Frontal cortex (tissue), 4 donors: ENCODE results near the gene NOC2L. TPM values are rescaled to one million over a fixed set of nuclear protein-coding genes. Genes with fewer than 3 reads are reported as not detected.
"Not testable (repeated sequence)": the region's sequence is repeated elsewhere in the genome, so short reads cannot be mapped to it uniquely, and the experiment has no call there.

Experiments
- DNase-seq, 2 donors: peaks; one replicate each; pipeline ENCODE4 v3.0.0; 2012; ENCODE audit warnings: low spot score in 2 of 2
- FAIRE-seq: peaks from 2 replicates; lab custom pipeline; 2012; peaks lifted over from hg19 to GRCh38; lab: Jason Lieb, UNC
- total RNA-seq: library from RNA; depleted of rRNA; stranded (reverse); fragments of >200 nt; gene quantifications from one replicate; pipeline ENCODE4 v1.2.3, GENCODE V29; 2014
- donor health status: control.
- donor health status: control.
- donor health status: control.

NOC2L gene
- total RNA-seq, 1 donor from 2014 or later = 67.3 TPM

DNA sequence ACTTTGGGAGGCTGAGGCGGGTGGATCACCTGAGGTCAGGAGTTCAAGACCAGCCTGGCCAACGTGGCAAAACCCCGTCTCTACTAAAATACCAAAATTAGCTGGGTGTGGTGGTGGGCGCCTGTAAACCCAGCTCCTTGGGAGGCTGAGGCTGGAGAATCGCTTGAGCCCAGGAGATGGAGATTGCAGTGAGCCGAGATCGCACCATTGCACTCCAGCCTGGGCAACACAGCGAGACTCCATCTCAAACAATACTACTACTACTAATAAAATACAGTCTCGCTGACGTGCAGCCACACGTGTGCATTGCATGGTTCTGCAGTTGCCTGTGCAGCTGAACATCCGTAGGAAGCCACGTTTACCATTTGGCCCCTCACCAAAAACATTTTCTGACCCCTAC is 12.2 kb downstream of the NOC2L start:
- not testable (repeated sequence) for DNase-seq, FAIRE-seq

DNA sequence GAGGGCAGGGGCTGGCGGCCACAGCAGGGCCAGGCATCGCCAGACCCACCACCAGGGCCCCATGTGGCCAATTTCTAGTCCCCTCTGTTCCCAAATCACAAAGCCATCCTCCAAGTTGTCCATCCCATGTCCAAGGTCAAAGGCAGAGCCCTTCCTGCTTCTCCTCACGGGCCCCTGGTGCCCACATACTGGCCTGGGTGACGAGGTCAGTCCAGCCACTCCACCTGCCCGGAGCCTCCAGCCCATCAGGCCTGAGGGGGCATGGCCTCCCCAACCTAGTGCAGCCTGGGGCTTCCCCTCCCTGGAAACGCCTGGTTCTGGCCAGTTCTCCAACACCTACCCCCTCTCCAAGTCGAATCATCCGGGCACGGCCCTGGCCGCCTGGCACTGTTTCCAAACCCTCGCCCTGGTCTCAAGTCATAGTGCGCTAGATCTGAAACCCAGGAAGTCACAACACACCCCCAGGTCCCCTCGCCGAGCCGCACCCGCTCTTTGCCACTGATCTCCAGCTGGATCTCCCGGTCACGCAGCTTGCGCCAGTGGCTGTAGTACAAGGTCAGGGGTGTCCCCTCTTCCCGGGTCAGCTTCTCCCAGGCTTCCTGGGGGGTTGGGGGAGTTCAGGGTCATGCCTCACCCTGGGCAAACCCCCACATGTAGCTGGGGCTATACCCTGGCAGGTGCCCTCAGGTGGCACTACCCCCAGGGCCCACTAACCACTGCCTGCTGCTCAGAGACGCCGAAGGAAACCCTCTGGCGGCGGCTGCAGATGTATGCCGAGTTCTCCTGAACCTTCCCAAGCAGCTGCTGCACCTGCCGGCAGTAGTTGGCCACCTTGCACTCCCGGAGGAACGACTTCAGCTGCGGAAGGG is 13.1 kb downstream of the NOC2L start:
- DNase-seq (no peak), FAIRE-seq (no peak)

DNA sequence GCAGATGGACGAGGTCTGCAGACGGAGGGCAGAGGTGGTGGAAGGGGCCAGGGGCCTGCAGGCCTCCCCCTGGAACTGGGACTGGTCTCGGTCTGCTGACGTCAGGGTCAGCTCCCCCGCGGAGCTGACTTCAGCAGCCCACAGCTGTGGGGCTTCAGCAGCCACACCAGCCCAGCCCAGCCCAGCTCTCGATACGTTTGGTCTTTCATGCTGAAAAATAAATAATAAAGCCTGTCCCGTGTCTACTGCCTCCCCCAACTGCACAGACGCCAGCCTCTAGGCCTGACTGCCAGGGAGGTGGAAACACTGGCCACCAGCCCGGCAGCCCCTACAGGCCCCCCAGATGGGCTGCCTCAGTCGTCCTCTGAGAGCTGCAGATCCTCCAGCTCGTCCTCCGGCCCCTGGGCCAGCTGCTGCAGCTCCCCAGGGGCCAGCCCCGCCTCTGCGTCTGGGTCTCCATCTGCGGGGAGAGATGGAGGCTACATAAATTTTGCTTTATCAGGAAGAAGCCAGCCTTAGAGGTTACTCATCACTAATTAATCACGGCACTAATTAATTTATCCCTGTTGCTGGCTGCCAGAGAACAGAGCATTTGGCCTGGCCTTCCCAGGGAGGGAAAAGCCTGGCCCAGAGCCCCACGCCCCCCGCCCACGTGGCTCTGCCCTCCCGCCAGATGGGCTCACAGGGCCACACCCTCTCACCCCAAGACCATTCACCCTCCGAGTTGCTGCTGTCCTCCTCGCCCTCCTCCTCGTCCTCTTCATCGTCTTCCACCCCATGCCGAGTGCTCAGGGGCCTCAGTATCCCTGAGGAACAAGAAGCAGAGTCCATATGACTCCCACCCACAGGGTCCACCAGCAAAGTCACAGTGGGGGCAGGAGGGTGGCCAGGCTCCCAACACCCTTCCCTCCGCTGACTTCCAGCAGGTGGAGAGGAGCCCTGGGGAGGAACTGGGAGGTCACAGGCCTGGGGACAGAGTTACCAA is 14.4 kb downstream of the NOC2L start:
- FAIRE-seq = no peak
- no peak for DNase-seq

DNA sequence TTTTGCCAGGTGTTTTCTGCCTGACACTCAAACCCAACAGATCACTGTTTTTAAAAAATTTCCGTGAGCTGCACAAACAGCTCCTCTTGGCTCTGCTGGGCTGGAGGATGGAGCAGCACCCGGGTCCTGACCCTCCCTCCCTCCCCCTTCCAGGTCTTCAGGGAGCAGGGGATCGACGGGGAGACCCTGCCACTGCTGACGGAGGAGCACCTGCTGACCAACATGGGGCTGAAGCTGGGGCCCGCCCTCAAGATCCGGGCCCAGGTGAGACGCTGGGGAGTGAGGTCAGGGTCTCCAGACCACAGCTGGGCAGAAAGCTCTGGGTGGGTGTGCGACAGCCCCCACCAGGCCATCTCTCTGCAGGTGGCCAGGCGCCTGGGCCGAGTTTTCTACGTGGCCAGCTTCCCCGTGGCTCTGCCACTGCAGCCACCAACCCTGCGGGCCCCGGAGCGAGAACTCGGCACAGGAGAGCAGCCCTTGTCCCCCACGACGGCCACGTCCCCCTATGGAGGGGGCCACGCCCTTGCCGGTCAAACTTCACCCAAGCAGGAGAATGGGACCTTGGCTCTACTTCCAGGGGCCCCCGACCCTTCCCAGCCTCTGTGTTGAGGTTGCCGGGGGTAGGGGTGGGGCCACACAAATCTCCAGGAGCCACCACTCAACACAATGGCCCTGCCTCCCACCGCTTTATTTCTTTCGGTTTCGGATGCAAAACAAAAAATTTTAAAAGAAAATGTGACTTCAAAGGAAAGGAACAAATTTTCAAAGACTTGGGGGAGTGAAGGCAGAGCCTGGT is 15.3 kb downstream of the NOC2L start:
- no peak for DNase-seq
- FAIRE-seq = no peak

DNA sequence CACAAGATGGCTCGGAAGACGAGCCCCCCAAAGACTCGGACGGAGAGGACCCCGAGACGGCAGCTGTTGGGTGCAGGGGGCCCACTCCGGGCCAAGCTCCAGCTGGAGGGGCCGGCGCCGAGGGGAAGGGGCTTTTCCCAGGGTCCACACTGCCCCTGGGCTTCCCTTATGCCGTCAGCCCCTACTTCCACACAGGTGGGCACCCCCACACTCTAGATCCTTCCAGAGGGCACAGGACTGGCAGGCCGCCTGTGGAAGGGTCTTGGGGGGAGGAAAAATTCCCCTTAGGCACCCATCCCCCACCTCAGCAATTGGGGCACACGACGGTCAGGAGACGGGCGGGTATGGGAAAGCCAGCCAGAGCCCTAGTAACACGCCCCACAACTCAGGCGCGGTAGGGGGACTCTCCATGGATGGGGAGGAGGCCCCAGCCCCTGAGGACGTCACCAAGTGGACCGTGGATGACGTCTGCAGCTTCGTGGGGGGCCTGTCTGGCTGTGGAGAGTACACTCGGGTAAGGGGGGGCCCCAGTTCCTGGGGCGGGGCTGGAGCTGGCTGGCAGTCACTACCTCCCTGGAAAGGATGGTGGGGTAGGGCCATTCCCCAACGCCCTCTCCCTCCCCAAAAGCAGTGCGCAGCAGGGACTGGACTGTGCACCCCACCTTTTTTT is 16.1 kb downstream of the NOC2L start:
- DNase-seq (no peak), FAIRE-seq (no peak)

DNA sequence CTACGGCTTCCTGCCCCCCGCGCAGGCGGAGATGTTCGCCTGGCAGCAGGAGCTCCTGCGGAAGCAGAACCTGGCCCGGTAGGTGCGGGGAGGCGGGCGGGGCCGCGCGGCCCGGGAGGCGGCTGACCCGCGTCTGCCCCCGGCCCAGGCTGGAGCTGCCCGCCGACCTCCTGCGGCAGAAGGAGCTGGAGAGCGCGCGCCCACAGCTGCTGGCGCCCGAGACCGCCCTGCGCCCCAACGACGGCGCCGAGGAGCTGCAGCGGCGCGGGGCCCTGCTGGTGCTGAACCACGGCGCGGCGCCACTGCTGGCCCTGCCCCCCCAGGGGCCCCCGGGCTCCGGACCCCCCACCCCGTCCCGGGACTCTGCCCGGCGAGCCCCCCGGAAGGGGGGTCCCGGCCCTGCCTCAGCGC is 16.6 kb downstream of the NOC2L start:
- FAIRE-seq (no peak), DNase-seq (no peak)

DNA sequence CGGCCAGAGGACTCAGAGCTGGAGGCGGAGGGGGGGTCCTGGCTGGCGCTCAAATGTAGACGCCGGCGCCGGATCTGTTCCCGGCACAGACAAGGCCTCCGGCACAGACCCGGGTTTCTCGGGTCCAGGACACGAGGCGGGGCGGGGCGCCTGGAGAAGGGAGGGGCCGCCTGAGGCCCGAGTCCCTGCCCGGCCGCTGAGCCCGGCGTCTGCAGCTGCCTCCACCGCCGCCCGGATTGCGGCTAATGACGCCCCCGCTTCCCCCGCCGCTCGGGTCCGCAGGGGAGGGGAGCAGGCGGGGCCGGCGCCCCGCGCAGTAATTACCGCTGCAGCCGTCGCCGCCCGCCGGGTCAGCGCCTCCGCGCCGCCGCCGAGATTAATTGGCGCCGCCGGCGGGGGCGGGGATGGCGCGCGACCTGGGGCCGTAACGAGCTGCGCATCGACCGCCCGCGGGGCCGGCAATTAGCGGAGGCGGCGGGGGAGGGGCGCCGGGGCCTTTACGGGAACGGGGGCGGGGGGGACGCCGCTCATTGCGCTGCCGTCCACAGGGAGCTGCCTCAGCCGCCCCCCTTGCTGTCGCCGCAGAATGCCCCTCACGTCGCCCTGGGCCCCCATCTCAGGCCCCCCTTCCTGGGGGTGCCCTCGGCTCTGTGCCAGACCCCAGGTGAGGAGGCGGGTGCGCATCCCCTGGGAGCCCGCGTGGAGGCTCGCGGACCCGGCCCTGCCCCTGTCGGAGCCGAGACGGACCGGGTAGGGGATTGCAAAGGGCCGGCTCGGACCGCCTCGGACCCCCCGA is 17.3 kb downstream of the NOC2L start:
- DNase-seq (peak; percentile 71 to 76), FAIRE-seq (no peak)

DNA sequence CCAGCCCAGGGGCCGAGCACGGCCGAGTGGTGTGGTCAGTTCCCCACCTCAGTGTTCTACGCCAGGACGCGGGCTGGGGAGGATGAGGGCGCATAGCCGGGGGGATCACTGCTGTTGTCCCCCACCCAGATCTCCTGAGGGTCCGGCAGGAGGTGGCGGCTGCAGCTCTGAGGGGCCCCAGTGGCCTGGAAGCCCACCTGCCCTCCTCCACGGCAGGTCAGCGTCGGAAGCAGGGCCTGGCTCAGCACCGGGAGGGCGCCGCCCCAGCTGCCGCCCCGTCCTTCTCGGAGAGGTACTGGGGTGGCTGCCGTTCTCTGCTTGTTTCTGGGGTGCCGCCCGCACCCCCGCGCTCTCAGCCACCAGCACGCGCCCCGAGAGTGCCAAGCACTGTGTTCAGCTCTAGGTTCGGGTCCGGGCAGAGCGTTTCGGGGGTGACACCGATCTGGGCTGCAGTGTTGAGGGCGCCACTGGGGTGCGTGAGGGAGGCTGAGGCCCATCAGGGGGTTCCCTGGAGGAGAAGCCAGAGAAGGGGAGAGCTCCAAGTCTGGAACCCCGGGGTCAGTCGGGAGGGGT is 18.0 kb downstream of the NOC2L start:
- DNase-seq (no peak), FAIRE-seq (no peak)

DNA sequence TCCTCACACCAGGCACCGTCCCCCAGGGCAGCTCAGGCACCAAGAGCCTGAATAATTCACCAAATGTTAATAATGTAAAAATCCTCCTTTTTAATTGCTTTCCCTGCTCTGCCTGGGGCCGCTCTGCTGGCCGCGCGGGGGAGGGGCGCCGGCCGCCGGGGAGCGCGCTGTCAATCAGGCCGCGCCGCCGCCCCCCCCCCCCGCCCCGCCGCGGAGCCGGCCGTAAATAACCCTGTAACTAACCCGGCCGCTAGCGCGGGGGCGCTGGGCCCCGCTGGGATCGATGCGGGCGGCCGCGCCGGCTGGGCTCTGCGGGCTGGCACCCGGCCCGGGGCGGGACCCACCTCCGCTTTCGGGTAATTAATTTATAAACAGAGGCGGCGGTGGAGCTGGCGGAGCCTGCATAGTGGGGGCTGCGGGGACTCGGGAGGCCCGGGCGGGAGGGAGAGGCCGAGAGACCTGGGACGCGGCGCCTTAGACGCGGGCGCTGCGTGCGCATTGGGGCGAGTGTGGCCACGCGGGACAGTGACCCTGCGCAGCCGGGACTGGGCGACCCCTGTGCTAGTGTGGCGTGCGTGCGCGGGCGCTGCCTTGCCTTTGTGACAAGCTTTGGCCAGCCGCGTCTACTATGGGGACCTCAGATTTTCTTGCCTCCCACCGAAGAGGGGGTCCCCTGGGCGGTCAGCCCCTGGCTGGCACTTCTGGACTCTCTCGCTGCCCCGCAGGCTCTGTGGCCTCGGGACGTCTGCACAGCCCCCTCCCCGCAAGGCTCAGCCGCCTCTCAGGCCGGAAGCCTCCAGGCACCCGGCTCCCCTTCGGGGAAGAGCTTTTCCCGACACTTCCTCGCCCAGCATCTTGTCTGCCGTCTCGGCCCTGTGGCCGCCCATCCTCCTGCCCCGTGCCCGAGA is 18.7 kb downstream of the NOC2L start:
- FAIRE-seq = no peak
- DNase-seq = peak; percentile 85 to 91

DNA sequence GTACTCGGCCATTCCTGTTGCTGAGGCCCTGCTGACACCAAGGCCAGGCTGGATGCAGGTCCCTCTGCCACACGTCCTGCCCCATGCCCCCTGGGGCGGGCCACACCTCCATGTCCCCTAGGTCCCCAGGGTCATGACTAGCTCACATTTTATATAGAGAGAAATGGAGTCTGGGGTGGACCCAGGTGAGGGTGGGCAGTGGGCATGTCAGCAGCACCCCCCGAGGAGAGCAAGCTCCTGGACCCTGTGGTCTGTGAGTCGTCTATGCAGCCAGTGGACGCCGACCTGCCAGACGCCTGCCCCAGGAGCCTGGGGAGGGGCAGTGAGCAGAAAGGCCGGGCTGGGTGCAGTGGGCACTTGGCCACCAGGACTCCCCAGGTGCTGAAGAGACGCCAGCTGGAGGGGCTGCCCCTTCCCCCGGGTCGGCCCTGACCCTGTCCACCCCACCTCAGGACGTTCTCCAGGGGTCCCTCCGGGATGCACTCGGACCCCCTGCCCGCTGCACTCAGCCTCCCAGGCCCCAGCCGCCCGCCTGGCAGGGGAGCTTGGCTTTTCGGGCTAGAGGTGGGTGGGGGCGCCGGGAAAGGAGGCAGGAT is 19.4 kb downstream of the NOC2L start:
- FAIRE-seq (no peak), DNase-seq (no peak)

DNA sequence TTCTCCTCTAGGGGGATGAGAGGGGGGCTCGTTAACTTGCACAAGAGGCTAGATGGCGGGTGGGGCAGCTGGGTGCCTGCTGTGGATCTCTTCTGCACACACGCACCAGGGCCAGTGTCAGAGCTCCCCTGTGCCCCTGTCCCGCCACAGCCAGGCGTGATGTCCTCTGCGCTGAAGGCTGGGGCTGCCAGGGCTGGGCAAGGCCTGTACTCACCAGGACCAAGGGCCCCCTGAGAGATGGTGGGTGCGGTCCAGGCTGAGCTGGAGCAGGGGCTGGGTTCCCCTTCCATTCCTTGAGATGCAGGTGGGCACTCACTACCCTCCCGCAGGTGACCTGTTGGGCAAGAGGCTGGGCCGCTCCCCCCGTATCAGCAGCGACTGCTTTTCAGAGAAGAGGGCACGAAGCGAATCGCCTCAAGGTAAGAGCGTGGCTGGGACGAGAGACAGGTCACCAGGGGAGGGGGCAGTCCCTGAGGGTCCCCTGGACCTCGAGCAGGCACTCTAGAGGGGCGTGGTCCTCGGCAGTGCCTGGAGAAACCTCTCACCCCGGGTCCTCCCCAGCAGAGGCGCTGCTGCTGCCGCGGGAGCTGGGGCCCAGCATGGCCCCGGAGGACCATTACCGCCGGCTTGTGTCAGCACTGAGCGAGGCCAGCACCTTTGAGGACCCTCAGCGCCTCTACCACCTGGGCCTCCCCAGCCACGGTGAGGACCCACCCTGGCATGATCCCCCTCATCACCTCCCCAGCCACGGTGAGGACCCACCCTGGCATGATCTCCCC is 20.2 kb downstream of the NOC2L start:
- FAIRE-seq = no peak
- no peak for DNase-seq

DNA sequence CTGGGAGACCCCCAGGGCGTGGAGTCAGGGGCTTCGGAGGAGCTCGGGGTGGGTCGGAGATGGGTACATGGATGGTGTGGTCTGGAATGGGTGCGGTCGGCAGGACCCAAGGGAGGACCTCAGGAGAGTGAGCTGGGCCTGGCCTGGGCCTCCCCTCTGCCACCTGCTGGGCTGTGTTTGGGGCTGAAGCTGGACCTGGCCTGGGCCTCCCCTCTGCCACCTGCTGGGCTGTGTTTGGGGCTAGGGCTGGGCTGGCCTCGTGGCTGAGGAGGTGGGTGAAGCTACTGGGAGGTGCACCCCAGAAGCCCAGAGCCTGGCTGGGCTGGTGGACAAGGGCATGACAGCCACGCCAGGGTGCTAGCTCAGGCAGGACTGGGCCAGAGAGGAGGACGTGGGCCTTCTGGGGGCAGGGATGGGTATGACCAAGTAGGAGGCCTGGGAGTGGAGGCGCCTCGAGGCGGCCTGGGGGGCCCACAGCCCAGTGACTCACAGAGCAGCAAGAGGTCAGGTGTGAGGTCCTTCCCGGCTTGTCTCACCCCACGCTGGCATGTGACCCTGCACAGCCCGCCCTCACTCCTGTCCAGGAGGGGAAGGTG is 20.9 kb downstream of the NOC2L start:
- no peak for FAIRE-seq
- DNase-seq = no peak

DNA sequence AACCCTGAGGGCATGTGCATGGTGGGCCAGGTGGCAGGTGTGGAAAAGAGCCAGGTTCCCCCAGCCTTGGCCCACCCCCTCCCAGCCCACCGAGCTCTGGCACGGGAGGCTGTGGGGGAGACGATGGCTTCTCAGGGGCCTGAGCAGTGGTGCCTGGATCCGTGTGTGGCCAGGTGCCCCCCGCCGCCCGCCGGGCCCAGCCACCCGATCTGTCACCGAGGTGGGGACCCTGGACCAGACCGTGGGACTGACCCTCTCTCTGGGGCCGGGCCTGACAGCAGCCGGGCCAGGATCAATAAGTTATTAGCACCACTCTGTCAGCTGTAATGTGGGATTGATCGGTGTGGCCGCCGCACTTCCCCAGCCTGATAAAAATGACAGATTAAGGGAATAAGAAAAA is 21.5 kb downstream of the NOC2L start:
- no peak for DNase-seq
- no peak for FAIRE-seq

DNA sequence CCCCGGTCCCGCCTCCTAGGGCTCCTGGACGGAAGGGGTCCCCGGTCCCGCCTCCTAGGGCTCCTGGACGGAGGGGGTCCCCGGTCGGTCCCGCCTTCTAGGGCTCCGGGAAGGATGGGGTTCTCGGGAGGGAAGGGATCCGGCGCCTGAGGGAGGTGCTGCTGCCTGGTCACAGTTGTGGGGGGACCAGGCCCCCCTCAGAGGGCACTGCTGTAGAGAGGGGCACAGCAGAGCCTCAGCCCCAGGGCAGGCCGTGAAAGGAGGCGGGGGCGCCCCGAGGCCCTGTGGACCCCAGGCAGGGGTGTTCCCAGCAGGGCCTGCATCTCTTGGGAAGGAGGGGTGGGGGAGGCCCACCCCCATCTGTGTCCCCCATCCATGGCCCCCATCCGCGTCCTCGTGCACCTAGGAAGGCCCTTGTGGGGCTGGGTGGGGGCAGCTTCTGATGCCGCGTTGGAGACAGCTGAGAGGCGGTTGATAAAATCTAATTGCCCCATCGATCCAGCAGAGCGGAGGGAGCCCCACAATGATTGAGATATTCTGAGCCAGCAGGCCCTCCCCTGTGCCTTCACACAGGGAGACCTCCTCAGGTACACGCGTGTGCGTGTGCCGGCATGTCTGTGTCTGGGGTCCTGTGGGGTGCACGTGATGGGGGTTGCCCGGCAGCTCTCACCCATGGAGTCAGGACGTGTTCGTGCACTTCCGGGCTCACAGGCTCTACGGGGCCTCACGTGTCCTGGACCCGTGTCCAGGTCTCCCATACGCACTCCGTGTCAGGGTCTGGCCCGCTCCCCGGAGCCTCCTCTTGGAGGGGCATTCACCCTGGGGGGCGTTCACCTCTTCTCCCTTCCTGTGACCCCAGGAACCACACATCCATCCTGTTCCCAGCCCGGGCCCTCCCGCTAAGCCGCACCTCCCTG is 22.4 kb downstream of the NOC2L start:
- FAIRE-seq = no peak
- no peak for DNase-seq

DNA sequence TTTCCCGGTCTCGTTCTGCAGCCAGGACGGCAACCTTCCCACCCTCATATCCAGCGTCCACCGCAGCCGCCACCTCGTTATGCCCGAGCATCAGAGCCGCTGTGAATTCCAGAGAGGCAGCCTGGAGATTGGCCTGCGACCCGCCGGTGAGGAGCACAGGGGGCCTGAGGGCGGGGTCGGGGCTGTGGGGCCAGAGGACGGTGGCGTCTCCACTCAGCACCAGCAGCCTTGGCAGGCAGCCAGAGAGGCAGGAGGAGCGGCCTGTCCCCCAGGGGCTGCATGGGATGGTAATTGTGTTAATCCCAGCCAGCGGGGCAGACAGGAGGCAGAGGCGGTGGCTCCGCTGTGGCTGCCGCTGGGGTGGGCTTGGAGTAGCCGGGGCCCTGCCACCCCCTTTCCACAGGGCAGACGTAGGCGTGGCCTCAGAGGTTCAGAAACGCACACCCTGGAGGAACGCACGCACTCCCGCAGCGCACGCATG is 23.3 kb downstream of the NOC2L start:
- DNase-seq = no peak
- FAIRE-seq = no peak
